HG02938 (cell line): ENCODE results near the gene PIP4P1.
A peak's percentile ranks its signal among the peaks of the same experiment; 100 is the strongest.
"Not testable (repeated sequence)": the region's sequence is repeated elsewhere in the genome, so short reads cannot be mapped to it uniquely, and the experiment has no call there.

ENCODE experiments used
- ATAC-seq: cut with Tn5 transposase; IDR thresholded peaks from one replicate; pipeline ENCODE4 v1.9.1; 2021; ENCODE audit warnings: mild to moderate bottlenecking, moderate library complexity; ENCODE audit not compliant: unreplicated experiment

The PIP4P1 gene

GRCh38 chr14:20477211-20477876 is 16.1 kb upstream of the PIP4P1 start:
- ATAC-seq, result no peak

GRCh38 chr14:20476776-20477175 is 15.5 kb upstream of the PIP4P1 start:
- ATAC-seq, result no peak

- no peak for ATAC-seq
Measured at GRCh38 chr14:20472536-20473169, 11.4 kb upstream of the PIP4P1 start.

- no peak for ATAC-seq
Measured at GRCh38 chr14:20470603-20470901, 9.3 kb upstream of the PIP4P1 start.

GRCh38 chr14:20469890-20470602 is 8.8 kb upstream of the PIP4P1 start:
- no peak for ATAC-seq

GRCh38 chr14:20469242-20469889 is 8.1 kb upstream of the PIP4P1 start, which contains the start of gene PNP:
Gene PNP, plus strand, starts transcription at chr14:20469406. Its CDS starts 119 bp downstream, at chr14:20469525.
- peak; percentile 94 for ATAC-seq

- ATAC-seq, result peak; percentile 5
Measured at GRCh38 chr14:20468764-20469241, 7.6 kb upstream of the PIP4P1 start.

GRCh38 chr14:20460458-20461224 is 593 bp downstream of the PIP4P1 start:
- ATAC-seq, result peak; percentile 5

- ATAC-seq, result no peak
Measured at GRCh38 chr14:20458031-20458789, 3.0 kb downstream of the PIP4P1 start.

GRCh38 chr14:20456971-20457370 is 4.3 kb downstream of the PIP4P1 start:
- no peak for ATAC-seq

GRCh38 chr14:20455355-20456300 is 5.6 kb downstream of the PIP4P1 start:
- ATAC-seq, result peak; percentile 59

GRCh38 chr14:20454516-20455354 is 6.5 kb downstream of the PIP4P1 start, which contains the start of the genes APEX1 and OSGEP:
Gene APEX1, plus strand, starts transcription at chr14:20455226. Its CDS starts 420 bp downstream, at chr14:20455646.
Gene OSGEP, minus strand, starts transcription at chr14:20454812. Its CDS starts 129 bp downstream, at chr14:20454683.
- ATAC-seq, result peak; percentile 83

- not testable (repeated sequence) for ATAC-seq
Measured at GRCh38 chr14:20452831-20453230, 8.4 kb downstream of the PIP4P1 start.

- ATAC-seq, result no peak
Measured at GRCh38 chr14:20446889-20447288, 14.3 kb downstream of the PIP4P1 start.

GRCh38 chr14:20443650-20444049 is 17.6 kb downstream of the PIP4P1 start:
- not testable (repeated sequence) for ATAC-seq

- ATAC-seq, result no peak
Measured at GRCh38 chr14:20441461-20441860, 19.8 kb downstream of the PIP4P1 start.

- ATAC-seq, result no peak
Measured at GRCh38 chr14:20440882-20441281, 20.4 kb downstream of the PIP4P1 start.

GRCh38 chr14:20440465-20440864 is 20.8 kb downstream of the PIP4P1 start:
- no peak for ATAC-seq
